K562 (cell line): ENCODE data around the gene ENKUR. TPM values are rescaled to one million over a fixed set of nuclear protein-coding genes. Genes with fewer than 3 reads are reported as not detected.

Experiments used
- CSDE1 ChIP-seq, 2 experiments: fragments of 450-650 bp; IDR thresholded peaks; 2 replicates each; pipeline ENCODE4 v1.6.1; 2016; ENCODE audit warnings: mild to moderate bottlenecking in 1 of 2
- JUNB ChIP-seq: fragments of 450-650 bp; formaldehyde crosslinking; conservative IDR thresholded peaks from 2 replicates; pipeline ENCODE4 v1.4.0; 2020; ENCODE audit warnings: mild to moderate bottlenecking
- MEF2D ChIP-seq: conservative IDR thresholded peaks from 2 replicates; pipeline ENCODE4 v1.6.1; 2016; ENCODE audit warnings: low read depth, missing genetic modification characterization, missing compliant biosample characterization
- NEUROD1 ChIP-seq: fragments of 150-350 bp; IDR thresholded peaks from 2 replicates; pipeline ENCODE4 v1.6.1; 2014; ENCODE audit warnings: borderline replicate concordance, low read length, low read depth; ENCODE audit not compliant: partially characterized antibody
- SMAD1 ChIP-seq: fragments of 150-350 bp; IDR thresholded peaks from 2 replicates; pipeline ENCODE4 v1.6.1; 2014; ENCODE audit warnings: low read length, low read depth; ENCODE audit not compliant: partially characterized antibody
- ZKSCAN3 ChIP-seq: fragments of 250-450 bp; sonication (Bioruptor Pico); IDR thresholded peaks from 2 replicates; pipeline ENCODE4 v1.4.0; 2020
- ZNF12 ChIP-seq: sonication (generic); formaldehyde crosslinking; IDR thresholded peaks from 2 replicates; pipeline ENCODE4 v1.4.0; 2020; ENCODE audit warnings: mild to moderate bottlenecking, missing genetic modification reagents
- ZNF696 ChIP-seq: fragments of 250-450 bp; sonication (Bioruptor Pico); conservative IDR thresholded peaks from 2 replicates; pipeline ENCODE4 v1.4.0; 2020; ENCODE audit warnings: mild to moderate bottlenecking, moderate library complexity
- polyA plus RNA-seq, 8 experiments: library from polyadenylated mRNA; depleted of rRNA in 4 of 8; stranded (reverse) in 5 of 8; unstranded in 3 of 8; fragments of >200 nt; fragmentation: Nextera tagmentation in 2 of 8; fragmentation: Illumina TruSeq in 1 of 8; extraction: Ambion mirVana in 2 of 8; extraction: Trizol in 1 of 8; gene quantifications; 2 replicates each; pipeline versions ENCODE4 v1.2.1 to v1.2.3, GENCODE V29; 2011 to 2014; ENCODE audit warnings: inconsistent platforms in 1 of 8, missing spikeins in 1 of 8
- total RNA-seq, 7 experiments: library from RNA; depleted of rRNA in 6 of 7; stranded (reverse); fragments of >200 nt in 6 of 7; fragmentation: Illumina TruSeq in 2 of 7; extraction: Trizol in 2 of 7; gene quantifications; 2 replicates each; pipeline versions ENCODE4 v1.2.1 to v1.2.3, GENCODE V29; 2011 to 2021; ENCODE audit warnings: low replicate concordance in 1 of 7
- TF ChIP-seq, protein P1 (sequence below): fragments of 250-450 bp; sonication (Bioruptor Pico); IDR thresholded peaks from 2 replicates; pipeline ENCODE4 v1.5.0; 2021; ENCODE audit warnings: mild to moderate bottlenecking, borderline replicate concordance
- TF ChIP-seq, protein P2 (sequence below), 2 experiments: fragments of 450-650 bp in 1 of 2; sonication (generic) in 1 of 2; formaldehyde crosslinking; conservative IDR thresholded peaks; 2 replicates each; pipeline versions ENCODE4 v1.4.0 to v1.8.1; 2020 to 2022; ENCODE audit warnings: mild to moderate bottlenecking in 1 of 2, missing genetic modification reagents in 1 of 2
- TF ChIP-seq, protein P3 (sequence below): fragments of 450-650 bp; formaldehyde crosslinking; conservative IDR thresholded peaks from 2 replicates; pipeline ENCODE4 v1.4.0; 2022; ENCODE audit warnings: mild to moderate bottlenecking, missing genetic modification characterization
- TF ChIP-seq, protein P4 (sequence below): fragments of 250-450 bp; sonication (Bioruptor Pico); IDR thresholded peaks from 2 replicates; pipeline ENCODE4 v1.5.0; 2021
- TF ChIP-seq, protein P5 (sequence below), 2 experiments: fragments of 450-650 bp; IDR thresholded peaks; 2 replicates each; pipeline ENCODE4 v1.6.1; 2016; ENCODE audit warnings: mild to moderate bottlenecking in 2 of 2, borderline replicate concordance in 1 of 2, low read depth in 1 of 2, moderate library complexity in 1 of 2

The ENKUR gene
- total and polyA plus RNA-seq, 9 of the 15 experiments (the other 6 are each of a cell fraction or from before 2014, with no cell fraction given), result 0.06 to 0.46 (median 0.20) TPM

DNA sequence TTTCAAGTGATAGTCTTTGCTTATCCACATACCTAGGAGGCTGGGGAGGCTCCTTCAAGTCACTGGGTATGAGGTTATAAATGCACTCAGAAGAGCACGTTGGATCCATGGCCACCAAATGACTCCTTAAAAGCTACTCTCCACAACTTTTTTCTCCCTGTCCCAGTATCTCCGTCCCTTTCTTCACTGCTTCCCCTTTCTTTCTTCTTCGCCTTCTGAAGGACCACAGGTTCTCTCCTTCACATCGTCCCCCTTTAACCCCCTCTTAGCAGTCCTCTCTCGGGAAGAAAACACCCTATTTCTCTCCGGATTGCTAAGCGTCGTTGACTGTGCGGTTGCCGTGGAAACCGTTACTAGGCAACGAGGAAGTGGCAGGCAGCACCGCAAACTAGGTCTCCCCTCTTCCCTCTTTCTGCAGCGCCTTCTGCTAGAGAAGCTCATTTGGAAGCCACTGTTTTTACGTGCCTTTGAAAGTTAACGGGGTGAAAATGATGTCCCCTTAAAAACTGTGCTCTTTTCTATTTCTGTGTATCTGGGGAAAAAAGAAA is at the start of gene ENKUR (continued):
- TF ChIP-seq, protein P1, sequence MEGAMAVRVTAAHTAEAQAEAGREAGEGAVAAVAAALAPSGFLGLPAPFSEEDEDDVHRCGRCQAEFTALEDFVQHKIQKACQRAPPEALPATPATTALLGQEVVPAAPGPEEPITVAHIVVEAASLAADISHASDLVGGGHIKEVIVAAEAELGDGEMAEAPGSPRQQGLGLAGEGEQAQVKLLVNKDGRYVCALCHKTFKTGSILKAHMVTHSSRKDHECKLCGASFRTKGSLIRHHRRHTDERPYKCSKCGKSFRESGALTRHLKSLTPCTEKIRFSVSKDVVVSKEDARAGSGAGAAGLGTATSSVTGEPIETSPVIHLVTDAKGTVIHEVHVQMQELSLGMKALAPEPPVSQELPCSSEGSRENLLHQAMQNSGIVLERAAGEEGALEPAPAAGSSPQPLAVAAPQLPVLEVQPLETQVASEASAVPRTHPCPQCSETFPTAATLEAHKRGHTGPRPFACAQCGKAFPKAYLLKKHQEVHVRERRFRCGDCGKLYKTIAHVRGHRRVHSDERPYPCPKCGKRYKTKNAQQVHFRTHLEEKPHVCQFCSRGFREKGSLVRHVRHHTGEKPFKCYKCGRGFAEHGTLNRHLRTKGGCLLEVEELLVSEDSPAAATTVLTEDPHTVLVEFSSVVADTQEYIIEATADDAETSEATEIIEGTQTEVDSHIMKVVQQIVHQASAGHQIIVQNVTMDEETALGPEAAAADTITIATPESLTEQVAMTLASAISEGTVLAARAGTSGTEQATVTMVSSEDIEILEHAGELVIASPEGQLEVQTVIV (CRISPR knock-in tag), result peak; percentile 69; the same call in 1 of the 2 replicates
- TF ChIP-seq, protein P2, sequence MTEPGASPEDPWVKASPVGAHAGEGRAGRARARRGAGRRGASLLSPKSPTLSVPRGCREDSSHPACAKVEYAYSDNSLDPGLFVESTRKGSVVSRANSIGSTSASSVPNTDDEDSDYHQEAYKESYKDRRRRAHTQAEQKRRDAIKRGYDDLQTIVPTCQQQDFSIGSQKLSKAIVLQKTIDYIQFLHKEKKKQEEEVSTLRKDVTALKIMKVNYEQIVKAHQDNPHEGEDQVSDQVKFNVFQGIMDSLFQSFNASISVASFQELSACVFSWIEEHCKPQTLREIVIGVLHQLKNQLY (CRISPR knock-in tag; conservative IDR thresholded peaks at IDR 0.05), result no peak
- TF ChIP-seq ZKSCAN3 (CRISPR knock-in tag), result no peak
- TF ChIP-seq NEUROD1, result peak; percentile 66
- TF ChIP-seq MEF2D, result no peak
- no peak for TF ChIP-seq SMAD1
- no peak for TF ChIP-seq JUNB (CRISPR knock-in tag)
- TF ChIP-seq, protein P3, sequence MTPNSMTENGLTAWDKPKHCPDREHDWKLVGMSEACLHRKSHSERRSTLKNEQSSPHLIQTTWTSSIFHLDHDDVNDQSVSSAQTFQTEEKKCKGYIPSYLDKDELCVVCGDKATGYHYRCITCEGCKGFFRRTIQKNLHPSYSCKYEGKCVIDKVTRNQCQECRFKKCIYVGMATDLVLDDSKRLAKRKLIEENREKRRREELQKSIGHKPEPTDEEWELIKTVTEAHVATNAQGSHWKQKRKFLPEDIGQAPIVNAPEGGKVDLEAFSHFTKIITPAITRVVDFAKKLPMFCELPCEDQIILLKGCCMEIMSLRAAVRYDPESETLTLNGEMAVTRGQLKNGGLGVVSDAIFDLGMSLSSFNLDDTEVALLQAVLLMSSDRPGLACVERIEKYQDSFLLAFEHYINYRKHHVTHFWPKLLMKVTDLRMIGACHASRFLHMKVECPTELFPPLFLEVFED, result peak; percentile 67; the same call in 1 of the 2 replicates
- TF ChIP-seq, protein P4, sequence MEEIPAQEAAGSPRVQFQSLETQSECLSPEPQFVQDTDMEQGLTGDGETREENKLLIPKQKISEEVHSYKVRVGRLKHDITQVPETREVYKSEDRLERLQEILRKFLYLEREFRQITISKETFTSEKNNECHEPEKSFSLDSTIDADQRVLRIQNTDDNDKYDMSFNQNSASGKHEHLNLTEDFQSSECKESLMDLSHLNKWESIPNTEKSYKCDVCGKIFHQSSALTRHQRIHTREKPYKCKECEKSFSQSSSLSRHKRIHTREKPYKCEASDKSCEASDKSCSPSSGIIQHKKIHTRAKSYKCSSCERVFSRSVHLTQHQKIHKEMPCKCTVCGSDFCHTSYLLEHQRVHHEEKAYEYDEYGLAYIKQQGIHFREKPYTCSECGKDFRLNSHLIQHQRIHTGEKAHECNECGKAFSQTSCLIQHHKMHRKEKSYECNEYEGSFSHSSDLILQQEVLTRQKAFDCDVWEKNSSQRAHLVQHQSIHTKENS (CRISPR knock-in tag), result no peak
- TF ChIP-seq, protein P5, sequence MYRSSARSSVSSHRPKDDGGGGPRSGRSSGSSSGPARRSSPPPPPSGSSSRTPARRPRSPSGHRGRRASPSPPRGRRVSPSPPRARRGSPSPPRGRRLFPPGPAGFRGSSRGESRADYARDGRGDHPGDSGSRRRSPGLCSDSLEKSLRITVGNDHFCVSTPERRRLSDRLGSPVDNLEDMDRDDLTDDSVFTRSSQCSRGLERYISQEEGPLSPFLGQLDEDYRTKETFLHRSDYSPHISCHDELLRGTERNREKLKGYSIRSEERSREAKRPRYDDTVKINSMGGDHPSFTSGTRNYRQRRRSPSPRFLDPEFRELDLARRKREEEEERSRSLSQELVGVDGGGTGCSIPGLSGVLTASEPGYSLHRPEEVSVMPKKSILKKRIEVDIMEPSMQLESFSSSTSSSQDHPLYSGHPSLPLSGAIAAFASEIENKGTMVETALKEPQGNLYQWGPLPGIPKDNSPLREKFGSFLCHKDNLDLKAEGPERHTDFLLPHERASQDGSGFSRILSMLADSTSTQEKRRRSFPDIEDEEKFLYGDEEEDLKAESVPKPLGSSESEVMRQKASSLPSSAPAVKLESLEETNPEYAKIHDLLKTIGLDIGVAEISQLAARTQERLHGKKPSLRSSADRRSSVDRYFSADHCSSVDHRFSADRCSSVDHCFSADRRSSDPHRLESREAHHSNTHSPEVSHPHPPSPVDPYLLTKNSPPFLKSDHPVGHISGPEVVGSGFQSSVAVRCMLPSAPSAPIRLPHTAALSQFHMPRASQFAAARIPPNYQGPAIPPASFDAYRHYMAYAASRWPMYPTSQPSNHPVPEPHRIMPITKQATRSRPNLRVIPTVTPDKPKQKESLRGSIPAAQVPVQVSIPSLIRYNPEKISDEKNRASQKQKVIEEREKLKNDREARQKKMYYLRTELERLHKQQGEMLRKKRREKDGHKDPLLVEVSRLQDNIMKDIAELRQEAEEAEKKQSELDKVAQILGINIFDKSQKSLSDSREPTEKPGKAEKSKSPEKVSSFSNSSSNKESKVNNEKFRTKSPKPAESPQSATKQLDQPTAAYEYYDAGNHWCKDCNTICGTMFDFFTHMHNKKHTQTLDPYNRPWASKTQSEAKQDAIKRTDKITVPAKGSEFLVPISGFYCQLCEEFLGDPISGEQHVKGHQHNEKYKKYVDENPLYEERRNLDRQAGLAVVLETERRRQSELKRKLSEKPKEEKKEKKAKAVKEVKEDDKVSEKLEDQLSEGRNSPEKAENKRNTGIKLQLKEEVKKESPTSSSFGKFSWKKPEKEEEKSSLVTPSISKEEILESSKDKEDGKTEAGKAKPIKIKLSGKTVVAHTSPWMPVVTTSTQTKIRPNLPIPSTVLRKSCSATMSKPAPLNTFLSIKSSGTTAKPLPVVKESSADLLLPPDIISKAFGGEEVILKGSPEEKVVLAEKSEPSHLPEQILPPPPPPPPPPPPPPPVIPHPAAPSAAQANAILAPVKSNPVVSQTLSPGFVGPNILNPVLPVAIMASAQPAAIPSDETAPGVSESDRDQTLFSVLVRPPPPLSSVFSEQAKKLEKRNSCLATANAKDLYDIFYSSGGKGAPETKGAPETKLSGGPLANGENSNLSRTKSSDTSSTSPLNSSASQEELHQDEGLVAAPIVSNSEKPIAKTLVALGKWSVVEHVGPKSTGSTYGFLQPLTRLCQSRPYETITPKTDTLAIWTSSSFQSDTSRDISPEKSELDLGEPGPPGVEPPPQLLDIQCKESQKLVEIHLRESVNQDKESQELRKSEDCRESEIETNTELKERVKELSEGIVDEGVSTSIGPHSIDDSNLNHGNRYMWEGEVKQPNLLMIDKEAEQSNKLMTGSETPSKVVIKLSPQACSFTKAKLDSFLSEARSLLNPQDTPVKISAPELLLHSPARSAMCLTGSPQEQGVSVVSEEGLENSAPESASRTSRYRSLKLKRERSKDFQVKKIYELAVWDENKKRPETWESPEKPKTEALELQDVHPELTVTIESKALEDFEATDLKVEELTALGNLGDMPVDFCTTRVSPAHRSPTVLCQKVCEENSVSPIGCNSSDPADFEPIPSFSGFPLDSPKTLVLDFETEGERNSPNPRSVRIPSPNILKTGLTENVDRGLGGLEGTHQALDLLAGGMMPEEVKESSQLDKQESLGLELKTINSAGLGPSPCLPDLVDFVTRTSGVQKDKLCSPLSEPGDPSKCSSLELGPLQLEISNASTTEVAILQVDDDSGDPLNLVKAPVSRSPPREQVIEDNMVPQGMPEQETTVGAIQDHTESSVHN (IDR thresholded peaks at IDR 0.05; ENCODE audit: borderline replicate concordance in 1 of 2, low read depth in 1 of 2), result no peak
- TF ChIP-seq CSDE1 (IDR thresholded peaks at IDR 0.05), result peak in 1 of 2 experiments; percentile 99; a peak in 2 of 4 replicates
- TF ChIP-seq ZNF696 (CRISPR knock-in tag), result no peak
- TF ChIP-seq ZNF12 (CRISPR knock-in tag), result no peak
